GM21515 (cell line): Measurements from ENCODE around the gene COL4A6.

Experiments
- ATAC-seq: cut with Tn5 transposase; IDR thresholded peaks from one replicate; pipeline ENCODE4 v1.9.1; 2021; ENCODE audit not compliant: unreplicated experiment

Gene COL4A6

DNA sequence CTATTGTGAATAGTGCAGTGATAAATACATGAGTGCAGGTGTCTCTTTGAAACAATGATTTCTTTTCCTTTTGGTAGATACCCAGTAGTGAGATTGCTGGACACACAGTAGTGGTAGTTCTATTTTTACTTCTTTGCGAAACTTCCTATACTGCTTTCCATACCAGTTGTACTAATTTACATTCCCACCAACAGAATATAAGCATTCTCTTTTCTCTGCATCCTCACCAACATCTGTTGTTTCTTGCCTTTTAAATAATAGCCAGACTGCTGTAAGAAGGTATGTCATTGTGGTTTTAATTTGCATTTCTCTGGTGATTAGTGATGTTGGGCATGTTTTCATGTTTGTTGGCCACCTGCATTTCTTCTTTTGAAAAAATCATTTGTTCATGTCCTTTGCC, 105.9 kb downstream of the COL4A6 start:
- ATAC-seq = no peak

DNA sequence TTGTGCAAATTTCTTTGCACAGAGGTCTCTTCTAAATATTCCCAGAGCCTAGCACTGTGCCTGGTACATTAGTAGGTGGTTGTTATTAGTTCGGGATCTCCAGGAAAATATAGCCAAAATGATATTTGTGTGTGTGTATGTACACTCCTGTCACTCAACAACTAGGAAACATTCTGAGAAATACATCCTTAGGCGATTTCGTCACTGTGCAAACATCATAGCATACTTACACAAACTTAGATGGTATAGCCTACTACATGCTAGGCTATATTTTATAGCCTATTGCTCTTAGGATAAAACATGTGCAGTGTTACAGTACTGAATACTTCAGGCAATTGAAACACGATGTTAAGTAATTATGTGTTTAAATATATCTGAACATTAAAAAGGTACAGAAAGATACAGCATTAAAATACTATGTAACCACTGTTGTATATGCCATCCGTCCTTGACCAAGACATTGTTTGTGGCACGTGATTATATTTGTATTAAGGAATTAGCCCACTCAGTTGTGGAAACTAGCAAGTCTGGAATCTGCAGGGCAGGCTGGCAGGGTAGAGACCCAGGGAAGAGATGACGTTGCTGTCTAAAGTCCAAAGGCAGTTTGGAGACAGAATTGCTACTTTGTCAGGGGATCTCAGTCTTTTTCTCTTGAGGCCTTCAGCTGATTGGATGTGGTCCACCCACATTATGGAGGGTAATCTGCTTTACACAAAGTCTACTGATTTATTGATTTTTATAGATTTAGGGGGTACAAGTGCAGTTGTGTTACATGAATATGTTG, 106.9 kb downstream of the COL4A6 start:
- ATAC-seq = no peak

DNA sequence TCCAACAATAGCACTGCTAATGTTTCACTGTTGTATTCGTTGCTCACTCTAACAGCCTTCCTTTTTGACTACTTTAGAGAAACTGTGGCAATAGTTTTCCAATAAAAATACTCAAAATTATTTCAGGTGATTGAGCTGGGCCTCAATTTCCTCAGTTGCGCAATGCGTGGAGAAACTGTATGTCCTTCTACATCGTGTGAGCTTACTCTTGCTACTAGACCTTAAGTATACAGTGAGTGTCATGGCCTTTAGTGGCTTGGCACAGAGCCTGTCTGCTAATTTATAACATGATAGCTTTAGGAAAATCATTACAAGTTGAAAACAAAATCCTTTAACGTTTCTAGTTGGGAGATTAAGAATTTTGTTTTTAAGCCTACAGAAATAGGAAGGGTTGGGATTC, 114.5 kb downstream of the COL4A6 start:
- no peak for ATAC-seq

DNA sequence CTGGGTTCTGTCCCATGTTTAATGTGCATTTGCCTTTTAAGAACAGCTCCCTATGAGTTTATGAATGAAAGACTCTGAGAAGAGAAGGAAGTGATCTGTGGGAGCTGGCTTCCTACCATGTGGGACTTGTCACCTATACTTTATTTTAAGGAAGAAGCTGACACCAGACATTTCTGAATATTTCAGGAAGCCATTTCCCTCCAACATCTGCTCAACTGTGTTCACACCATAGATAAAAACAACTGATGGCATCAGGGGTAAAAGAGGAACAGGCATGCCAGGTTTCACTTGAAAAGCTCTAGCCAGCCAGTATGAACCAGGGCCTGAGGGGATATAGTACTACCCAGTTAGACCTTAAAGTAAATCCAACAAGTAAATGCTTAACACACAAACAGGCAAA, 116.0 kb downstream of the COL4A6 start:
- ATAC-seq = no peak

DNA sequence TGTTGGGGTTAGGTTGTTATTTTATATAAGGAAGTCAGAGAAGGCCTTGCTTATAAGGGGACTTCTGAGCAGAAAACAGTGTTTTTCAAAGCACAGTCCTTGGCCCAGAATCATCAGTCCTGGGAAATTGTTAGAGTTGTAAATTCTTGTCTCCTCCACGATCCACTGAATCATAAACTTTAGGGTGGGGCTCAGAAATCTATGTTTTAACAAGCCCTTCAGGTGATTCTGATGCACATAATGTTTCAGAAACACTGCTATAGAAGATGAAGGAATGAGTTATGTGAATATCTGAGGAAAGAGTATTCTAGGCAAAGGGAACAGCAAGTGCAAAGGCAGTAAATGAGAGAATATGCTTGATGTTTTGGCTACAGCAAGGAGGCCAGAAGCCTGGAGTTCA, 121.8 kb downstream of the COL4A6 start:
- ATAC-seq = no peak

DNA sequence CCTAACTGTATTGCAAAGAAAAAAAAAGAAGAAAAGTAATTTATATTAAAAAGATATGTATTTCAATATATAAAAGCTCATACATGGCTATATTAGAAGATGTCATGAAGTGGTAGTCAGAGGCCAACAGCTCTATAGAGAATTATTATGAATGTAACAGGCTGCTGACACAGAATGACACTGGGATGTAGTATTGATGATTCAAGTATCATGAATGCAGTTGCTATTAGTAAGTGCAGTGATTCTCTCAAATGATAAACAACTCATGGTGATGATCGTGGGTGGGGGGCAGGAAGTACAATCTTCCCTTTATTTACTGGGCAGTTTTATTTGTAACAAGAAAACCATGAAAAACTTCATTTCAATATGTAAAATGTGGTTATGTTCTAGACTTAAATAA, 124.6 kb downstream of the COL4A6 start:
- no peak for ATAC-seq

DNA sequence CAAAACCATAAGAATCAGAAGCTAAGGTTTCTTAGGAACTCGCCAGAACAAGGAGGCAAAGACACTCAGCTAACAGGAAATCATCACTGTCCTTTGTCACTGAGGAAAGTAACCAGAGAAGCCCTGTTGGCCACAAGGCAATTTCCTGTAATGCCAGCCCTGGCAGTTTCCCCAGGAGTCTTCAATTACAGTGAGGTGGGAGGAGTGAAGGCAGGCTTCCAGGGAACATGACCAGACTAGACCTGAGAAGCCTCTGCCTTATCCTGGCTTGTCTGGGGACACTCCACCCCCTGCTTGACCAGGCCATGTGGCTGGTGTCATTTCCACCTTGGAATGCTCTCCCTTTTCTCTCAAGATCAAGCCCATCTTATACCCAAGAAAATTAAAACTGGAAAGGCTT, 125.3 kb downstream of the COL4A6 start:
- no peak for ATAC-seq

DNA sequence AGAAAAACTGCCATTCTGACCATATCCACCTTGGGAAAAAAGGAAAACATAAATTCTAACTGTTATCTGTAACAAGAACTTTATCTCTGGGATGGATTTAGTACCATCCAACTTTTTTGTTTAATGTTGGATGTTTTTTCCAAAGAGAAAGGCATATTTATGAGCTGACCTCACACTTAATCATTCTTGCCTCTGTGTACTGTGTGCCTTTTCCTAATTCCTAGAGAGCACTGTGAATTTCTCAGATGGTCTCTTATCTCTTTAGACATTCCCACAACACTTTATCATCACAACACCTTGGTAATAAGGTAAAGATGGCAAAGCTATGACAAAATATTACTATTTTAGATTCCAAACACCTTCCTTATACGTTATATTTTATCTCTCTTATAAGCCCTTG, 126.2 kb downstream of the COL4A6 start:
- no peak for ATAC-seq

DNA sequence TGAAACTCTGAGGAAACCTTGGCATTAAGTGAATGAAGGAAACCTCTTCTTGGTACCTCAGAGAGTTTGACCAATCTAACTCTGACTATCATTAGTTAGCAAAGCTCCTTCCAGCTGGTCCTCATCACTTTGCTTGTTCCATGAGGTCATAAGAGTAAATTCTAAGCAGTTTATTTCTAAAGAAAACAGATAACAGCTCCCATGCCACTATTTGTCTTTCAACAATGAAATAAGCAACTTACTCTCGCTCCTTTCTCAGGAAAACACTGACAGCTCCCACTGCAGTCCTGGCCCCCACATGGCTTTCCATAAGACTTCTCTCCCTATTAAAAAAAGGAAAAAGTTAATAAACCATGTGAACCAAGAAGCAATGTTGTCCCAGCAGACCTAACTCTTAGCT, 127.7 kb downstream of the COL4A6 start:
- no peak for ATAC-seq

DNA sequence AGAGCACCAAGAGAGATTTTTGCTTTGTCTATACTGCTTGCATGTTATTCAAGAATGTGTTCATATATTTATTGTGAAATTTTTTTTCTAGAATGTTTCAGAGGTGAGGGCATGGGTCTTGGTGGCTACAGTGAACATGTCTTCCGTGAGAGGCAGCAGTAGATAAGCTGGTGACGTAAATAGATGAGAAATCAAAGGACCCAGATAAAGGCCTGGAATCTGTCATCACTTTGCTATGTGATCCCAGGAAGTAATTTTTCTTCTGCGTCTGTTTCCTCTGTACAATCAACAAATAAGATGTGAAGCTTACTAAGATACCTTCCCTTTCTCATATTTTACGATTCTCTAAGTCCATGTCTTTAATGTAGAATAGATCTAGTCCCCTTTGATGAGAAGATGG, 129.1 kb downstream of the COL4A6 start:
- ATAC-seq = no peak

DNA sequence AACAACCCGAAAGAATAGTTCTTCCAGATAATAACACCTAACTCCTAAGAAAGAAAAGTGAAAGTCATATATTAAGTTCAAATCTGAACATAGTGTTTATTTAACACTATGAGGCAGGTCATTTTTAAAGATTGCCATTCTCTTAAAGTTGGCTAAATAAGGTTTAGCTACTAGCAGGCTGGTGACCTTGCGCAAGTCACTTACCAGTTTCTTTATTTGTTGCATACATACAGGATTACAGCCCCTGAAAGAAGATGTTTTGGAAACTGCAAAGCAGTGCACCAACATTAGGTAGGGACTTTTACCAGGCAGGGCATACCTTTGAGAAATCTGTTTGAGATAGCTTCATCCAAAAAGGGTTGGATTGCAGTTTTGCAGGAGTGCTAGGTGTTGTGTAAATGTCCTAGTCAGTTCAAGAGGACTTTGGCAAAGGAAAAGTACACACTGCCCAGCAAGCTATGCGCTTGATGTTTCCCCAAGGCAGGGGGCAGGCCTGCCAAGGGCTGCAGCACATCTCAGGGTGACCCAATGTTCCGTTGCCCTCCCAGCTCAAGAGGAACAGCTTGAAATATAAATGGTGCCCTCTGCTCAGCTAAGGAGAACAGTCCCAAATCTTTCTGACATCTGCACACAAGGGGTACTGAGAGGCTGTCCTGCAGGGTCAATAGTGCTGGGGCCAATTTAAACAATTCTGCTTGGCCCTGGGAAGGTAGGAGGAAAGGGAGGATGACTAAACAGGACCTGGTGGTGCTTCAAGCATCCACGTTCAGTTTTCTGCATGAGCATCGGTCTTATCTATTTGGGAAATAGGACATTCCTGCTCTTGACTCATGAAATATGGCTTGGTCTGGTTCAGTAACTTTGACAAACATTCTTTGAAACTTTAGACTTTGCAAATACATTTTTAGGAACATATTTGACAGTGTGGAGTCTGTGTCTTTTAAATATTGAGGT, 130.8 kb downstream of the COL4A6 start:
- no peak for ATAC-seq

DNA sequence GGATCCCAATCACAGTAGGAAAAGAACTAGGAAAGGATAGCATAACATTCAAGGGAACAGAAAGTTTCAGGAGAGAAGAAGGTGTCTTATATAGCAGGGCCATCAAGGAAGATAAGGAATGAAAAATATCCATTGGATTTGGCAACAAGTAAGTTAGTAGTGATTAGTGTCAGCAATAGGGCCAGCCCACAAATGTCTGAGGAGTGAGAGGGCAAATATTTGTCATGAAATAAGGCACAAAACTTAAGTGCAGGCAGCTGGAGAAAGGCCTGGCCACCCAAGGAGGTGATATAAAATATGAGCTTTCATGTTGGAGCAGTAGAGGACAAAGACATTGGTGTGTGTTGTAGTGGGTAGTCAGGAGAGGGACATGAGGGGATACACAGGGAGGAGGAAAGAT, 132.1 kb downstream of the COL4A6 start:
- no peak for ATAC-seq

DNA sequence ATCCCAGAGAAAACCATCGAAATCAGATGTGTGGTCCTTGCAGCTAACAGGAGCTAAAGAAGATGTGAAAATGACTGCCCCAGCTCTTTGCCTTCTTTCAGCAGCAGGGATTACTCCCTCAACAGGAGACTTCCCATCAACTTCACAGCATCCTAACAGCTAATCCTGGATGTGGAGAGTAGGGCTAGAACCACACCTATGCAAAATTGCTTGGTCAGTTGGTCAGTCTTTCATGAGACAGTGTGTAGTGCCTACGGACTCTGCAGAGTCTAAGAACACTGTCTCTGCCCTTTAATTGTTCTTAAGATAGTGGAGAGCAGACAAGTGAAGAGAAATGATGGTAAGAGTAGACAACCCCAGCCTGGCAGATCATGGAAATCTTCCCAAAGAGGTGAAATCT, 133.5 kb downstream of the COL4A6 start:
- ATAC-seq = no peak

DNA sequence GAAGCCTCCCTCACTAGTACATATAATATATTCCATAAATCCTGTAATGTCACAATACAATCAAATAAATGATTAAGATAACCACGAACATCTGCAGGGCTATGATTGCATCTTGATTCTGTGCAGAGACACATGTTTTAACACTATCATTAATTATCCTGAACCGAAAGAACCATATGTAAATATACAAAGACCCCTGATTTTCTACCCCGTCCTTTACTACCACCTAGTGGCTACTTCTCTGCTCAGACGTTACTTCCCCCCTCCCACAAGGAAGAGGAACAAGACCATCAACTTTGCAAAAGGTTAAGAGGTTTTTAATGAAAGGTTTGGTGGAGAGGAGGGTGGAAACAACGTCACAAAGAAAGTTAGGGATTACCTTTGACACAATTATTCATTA, 134.0 kb downstream of the COL4A6 start:
- ATAC-seq = no peak

DNA sequence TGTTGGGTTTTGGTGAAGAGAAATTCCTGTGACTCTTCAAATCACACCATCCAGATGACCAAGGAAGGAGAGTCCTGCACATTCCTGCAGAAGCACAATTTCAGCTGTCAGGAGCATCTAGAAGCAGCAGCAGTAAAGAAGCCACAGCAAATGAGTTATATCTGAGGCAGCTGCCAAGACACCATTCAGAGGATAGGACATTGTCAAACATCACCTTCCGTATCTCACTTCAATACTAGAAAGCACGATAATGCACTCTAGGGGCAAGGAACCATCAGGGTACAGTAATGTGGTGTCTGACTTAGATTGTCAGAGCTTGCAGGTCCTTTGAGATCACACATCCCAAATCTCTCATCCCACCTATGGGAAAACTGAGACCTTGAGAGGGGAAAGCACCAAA, 134.5 kb downstream of the COL4A6 start:
- no peak for ATAC-seq

DNA sequence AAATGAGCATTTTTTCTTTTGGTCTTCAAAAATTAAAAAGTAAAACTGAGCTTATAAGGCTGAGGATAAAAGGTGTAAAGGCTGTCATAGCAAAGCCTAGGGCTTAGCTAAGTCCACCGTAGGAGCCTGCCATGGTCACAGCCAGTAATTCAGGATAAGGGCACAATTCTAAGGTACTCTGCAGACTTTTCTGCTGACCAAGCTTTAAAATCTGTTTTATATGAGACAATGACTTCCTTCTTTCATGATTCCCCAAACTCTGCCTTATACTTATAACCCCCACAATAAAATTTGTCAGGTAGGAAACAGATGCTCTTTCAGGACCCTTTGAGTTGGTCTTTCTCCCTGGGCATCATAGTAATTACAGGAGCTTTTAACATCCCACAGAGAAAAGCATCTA, 138.5 kb downstream of the COL4A6 start:
- no peak for ATAC-seq

DNA sequence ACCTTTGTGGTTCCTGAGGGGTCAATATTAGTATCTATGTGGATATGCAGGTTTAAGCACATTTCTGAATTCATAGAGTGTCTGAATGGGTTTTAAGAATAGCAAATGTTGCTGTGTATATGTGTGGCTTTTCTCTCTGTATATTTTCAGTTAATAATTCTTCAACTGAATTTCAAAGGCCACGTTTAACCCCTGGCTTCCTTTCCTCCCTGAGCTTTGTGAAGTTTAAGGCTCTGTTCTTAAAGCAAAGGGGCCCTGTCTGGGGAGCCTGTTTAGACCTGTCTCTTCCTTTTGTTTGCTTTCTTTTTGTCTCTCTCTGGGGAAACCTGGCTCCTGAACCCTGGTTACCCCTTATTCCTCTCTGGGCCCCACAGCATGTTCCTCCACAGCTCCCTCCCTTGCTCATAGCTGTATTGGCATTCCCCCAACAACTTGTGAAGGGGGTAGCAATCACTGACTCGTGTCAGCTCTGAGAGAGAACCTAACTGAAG, 139.1 kb downstream of the COL4A6 start:
- ATAC-seq = peak; percentile 63

DNA sequence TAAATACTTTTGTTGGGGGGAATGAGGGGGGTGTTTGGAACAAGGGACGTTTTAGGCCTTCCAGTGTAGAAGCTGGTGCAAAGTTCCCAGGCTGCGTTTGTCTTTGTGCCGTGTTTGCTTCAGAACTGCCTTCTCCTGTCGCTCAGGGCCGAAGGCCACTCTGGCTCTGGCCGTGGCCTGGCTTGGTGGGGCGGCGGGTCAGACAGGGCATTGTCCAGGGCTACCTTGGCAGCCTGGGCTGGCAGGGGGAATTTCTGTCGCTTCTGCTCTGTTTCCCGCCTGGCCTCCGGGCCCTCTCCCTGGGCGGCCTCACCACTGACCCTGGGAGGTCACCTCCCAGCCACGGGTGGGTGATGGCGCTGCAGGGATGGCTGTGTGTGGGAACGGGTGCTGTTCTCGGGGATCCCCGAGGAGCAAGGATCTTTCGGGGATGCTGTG, 140.0 kb downstream of the COL4A6 start:
- ATAC-seq = no peak

DNA sequence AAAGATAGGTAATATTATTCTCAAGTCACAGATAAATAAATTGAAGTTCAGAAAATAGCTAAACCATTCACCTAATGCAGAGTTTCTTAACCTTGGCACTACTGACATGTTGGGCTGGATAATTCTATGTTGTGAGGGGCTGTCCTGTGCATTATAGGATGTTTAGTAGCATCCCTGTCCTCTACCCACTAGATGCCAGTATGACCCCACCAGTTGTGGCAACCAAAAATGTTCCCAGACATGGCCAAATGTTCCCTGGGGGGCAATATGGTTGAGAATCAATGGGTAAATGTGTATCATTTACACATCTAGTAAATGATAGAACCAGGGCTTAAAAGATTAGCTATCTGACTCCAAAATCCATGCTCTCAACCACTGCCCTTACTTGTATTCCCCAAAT, 140.9 kb downstream of the COL4A6 start:
- no peak for ATAC-seq

DNA sequence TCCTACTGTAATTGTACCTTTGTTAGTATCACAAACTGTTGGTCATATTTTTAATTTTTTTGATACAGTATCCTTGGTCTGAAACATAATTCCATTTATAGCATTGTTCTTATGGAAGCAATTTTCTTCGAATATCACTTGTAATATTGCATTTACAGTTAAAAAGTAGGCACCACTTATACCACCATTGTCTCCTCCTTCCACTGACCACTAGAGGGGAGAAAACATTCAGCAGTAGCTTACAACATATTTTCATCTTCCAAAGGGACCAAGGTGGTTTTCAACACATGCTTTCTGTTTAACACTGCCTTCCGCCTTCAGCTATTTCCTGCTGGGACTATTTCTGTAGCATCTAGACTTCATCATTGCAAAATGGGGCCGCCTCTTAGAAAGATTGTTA, 146.2 kb downstream of the COL4A6 start:
- ATAC-seq = no peak

DNA sequence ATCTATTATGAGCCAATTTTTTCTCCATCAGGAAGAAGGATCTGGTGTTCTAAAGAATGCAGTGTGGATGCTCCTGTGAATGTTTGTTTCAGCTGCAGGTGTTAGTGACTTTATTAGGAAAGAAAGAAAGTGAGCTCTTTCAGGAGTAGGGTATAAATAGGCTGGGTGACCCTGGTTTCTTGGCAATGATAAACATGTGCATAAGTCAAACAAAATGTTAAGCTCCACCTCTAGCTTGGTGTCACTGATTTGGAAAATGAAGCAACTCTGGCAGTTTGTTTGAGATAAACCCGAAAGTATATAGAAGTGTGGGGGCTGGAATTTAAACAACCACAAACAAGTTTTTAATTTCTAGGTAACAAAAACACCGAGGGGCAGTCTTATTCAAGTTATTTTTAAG, 152.3 kb downstream of the COL4A6 start:
- no peak for ATAC-seq

DNA sequence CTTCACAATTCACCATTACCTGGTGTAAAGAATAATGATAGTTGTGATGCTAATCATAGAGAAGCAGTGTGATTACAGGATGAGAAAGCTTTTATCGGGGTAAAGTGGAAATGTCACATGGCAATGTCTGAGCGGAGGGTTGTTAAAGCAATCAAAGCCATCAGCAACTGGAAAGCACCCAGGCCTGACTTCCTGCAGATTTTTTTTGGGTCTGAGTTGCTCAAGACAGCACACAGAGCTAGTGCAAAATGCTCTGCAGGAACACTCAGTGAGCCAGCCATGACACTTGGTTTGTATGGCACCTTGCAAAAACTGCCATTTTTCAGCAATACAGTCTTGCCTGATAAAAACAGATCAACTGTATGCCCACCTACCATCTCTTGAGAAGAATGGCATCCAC, 152.9 kb downstream of the COL4A6 start:
- ATAC-seq = no peak
